Cardiac muscle cell (in vitro differentiated cells and primary cell): Measurements from ENCODE around the gene PTGIR. TPM values are rescaled to one million over a fixed set of nuclear protein-coding genes. Genes with fewer than 3 reads are reported as not detected.

ENCODE experiments used
- DNase-seq, 2 donors: peaks; one replicate each; pipeline versions ENCODE4 v3.0.0 to v3.0.0-alpha.2; 2010 to 2017; ENCODE audit warnings: low read depth in 1 of 2, low spot score in 1 of 2
- H3K27ac ChIP-seq: fragments of 200-600 bp; sonication (generic); 2 replicates; pipeline ENCODE4 v1.5.1; 2016
- H3K27me3 ChIP-seq: fragments of 200-600 bp; sonication (generic); 2 replicates; pipeline ENCODE4 v1.6.0; 2016; ENCODE audit warnings: control low read depth
- H3K36me3 ChIP-seq: fragments of 200-600 bp; sonication (generic); 2 replicates; pipeline ENCODE4 v1.5.1; 2016; ENCODE audit warnings: control low read depth
- H3K4me1 ChIP-seq: fragments of 200-600 bp; sonication (generic); 2 replicates; pipeline ENCODE4 v1.8.1; 2017; ENCODE audit warnings: low read depth, mild to moderate bottlenecking, mixed run types
- H3K4me3 ChIP-seq: fragments of 200-600 bp; sonication (generic); 2 replicates; pipeline ENCODE4 v1.5.1; 2016; ENCODE audit warnings: mild to moderate bottlenecking
- H3K9me3 ChIP-seq: fragments of 200-600 bp; sonication (generic); 2 replicates; pipeline ENCODE4 v1.5.1; 2017; ENCODE audit warnings: low read depth, mild to moderate bottlenecking, control low read depth
- CTCF ChIP-seq: IDR thresholded peaks from 2 replicates; pipeline ENCODE4 v1.5.1; 2012; ENCODE audit warnings: low read depth, mild to moderate bottlenecking, low read length
- polyA plus RNA-seq: library from polyadenylated mRNA; unstranded; fragments of >200 nt; fragmentation: Nextera tagmentation; extraction: Ambion mirVana; gene quantifications from 2 replicates; pipeline ENCODE4 v1.2.1, GENCODE V29; 2016
- total RNA-seq: library from RNA; depleted of rRNA; stranded (reverse); fragments of >200 nt; gene quantifications from 2 replicates; pipeline ENCODE4 v1.2.3, GENCODE V29; 2016

PTGIR gene
- total and polyA plus RNA-seq, 2 experiments from 2014 or later = 0.12 to 0.82 TPM

- DNase-seq = no peak
- H3K27ac ChIP-seq = peak overlapping the region; percentile 59
- H3K4me3 ChIP-seq = no peak overlapping the region
- TF ChIP-seq CTCF = peak; percentile 15
- no peaks in the 10 kb centered on the region for H3K36me3 ChIP-seq
- H3K4me1 ChIP-seq = peaks cover 16% of the 10 kb centered on the region
- H3K27me3 ChIP-seq = no peaks in the 10 kb centered on the region
- H3K9me3 ChIP-seq = no peaks in the 10 kb centered on the region
Measured at GRCh38 chr19:46621191-46622117, 3.4 kb downstream of the PTGIR start.

- peak overlapping the region; percentile 59 for H3K27ac ChIP-seq
- H3K27me3 ChIP-seq = no peaks in the 10 kb centered on the region
- H3K4me3 ChIP-seq = no peak overlapping the region
- H3K9me3 ChIP-seq = no peaks in the 10 kb centered on the region
- TF ChIP-seq CTCF = no peak
- H3K4me1 ChIP-seq = peaks cover 15% of the 10 kb centered on the region
- DNase-seq = peak in 1 of 2 donors; percentile 70
- no peaks in the 10 kb centered on the region for H3K36me3 ChIP-seq
Measured at GRCh38 chr19:46620716-46621115, 4.2 kb downstream of the PTGIR start.

GRCh38 chr19:46620267-46620666 is 4.6 kb downstream of the PTGIR start:
- Histone ChIP-seq H3K9me3 (no peaks in the 10 kb centered on the region), H3K27ac (no peak overlapping the region), H3K4me3 (no peak overlapping the region), H3K27me3 (no peaks in the 10 kb centered on the region), H3K4me1 (peaks cover 10% of the 10 kb centered on the region), H3K36me3 (no peaks in the 10 kb centered on the region)
- no peak for DNase-seq
- no peak for TF ChIP-seq CTCF

- H3K4me1 ChIP-seq = peaks cover 9% of the 10 kb centered on the region
- peak in 1 of 2 donors; percentile 76 for DNase-seq
- H3K27ac ChIP-seq = no peak overlapping the region
Measured at GRCh38 chr19:46618670-46619231, 6.1 kb downstream of the PTGIR start.

GRCh38 chr19:46617601-46618000 is 7.3 kb downstream of the PTGIR start:
- H3K4me3 ChIP-seq = no peak overlapping the region
- no peak for TF ChIP-seq CTCF
- H3K36me3 ChIP-seq = no peaks in the 10 kb centered on the region
- no peaks in the 10 kb centered on the region for H3K27me3 ChIP-seq
- H3K9me3 ChIP-seq = no peaks in the 10 kb centered on the region
- H3K27ac ChIP-seq = no peak overlapping the region
- DNase-seq = no peak
- H3K4me1 ChIP-seq = peaks cover 9% of the 10 kb centered on the region

More at GRCh38 chr19:46618670-46619231, 6.1 kb downstream of the PTGIR start:
- Histone ChIP-seq H3K36me3 (no peaks in the 10 kb centered on the region), H3K4me3 (no peak overlapping the region), H3K27me3 (no peaks in the 10 kb centered on the region), H3K9me3 (no peaks in the 10 kb centered on the region)
- TF ChIP-seq CTCF = no peak
